Loucy (cell line): ENCODE data around the gene MAGT1.

Experiments used
- H2AFZ ChIP-seq: fragments of 200-600 bp; sonication (generic); 2 replicates; pipeline ENCODE4 v1.6.0; 2016; ENCODE audit warnings: antibody characterized with exemption, mild to moderate bottlenecking, low read length, moderate library complexity
- H3F3A ChIP-seq: fragments of 200-600 bp; 2 replicates; pipeline ENCODE4 v1.6.0; 2016; ENCODE audit warnings: antibody characterized with exemption, low read depth, mild to moderate bottlenecking
- H3K27me3 ChIP-seq: fragments of 200-600 bp; sonication (generic); 2 replicates; pipeline ENCODE4 v1.6.1; 2014; ENCODE audit warnings: low read length, mild to moderate bottlenecking; ENCODE audit not compliant: insufficient read depth, poor library complexity, severe bottlenecking
- H3K36me3 ChIP-seq: fragments of 200-600 bp; sonication (generic); 2 replicates; pipeline ENCODE4 v1.6.1; 2016; ENCODE audit warnings: low read length; ENCODE audit not compliant: insufficient read depth
- H3K4me1 ChIP-seq: fragments of 200-600 bp; sonication (generic); 2 replicates; pipeline ENCODE4 v1.5.1; 2014; ENCODE audit warnings: low read length, mild to moderate bottlenecking; ENCODE audit not compliant: insufficient read depth, poor library complexity, severe bottlenecking
- H3K4me2 ChIP-seq: fragments of 200-600 bp; sonication (generic); 2 replicates; pipeline ENCODE4 v1.6.0; 2014; ENCODE audit warnings: antibody characterized with exemption, low read length, low read depth, mild to moderate bottlenecking; ENCODE audit not compliant: poor library complexity, severe bottlenecking
- H3K4me3 ChIP-seq: fragments of 200-600 bp; sonication (generic); 2 replicates; pipeline ENCODE4 v1.5.1; 2014; ENCODE audit warnings: low read length, mild to moderate bottlenecking, mixed read lengths; ENCODE audit not compliant: poor library complexity, severe bottlenecking
- H3K79me2 ChIP-seq: fragments of 200-600 bp; sonication (generic); 2 replicates; pipeline ENCODE4 v1.6.1; 2014; ENCODE audit warnings: low read length; ENCODE audit not compliant: insufficient read depth
- H3K9ac ChIP-seq: fragments of 200-600 bp; sonication (generic); 2 replicates; pipeline ENCODE4 v1.6.0; 2014; ENCODE audit warnings: mild to moderate bottlenecking, low read depth, low read length, moderate library complexity; ENCODE audit not compliant: poor library complexity, severe bottlenecking
- H3K9me2 ChIP-seq: fragments of 200-600 bp; sonication (generic); replicated peaks from 2 replicates; pipeline ENCODE4 v1.6.1; 2016; ENCODE audit warnings: low read depth, low read length, mixed read lengths
- H3K9me3 ChIP-seq: fragments of 200-600 bp; sonication (generic); 2 replicates; pipeline ENCODE4 v1.6.1; 2014; ENCODE audit warnings: mild to moderate bottlenecking, antibody characterized with exemption, low read length, low read depth; ENCODE audit not compliant: insufficient read depth
- H4K20me1 ChIP-seq: fragments of 200-600 bp; sonication (generic); 2 replicates; pipeline ENCODE4 v1.6.0; 2014; ENCODE audit warnings: antibody characterized with exemption, low read length, mild to moderate bottlenecking; ENCODE audit not compliant: insufficient read depth, poor library complexity, severe bottlenecking
- CTCF ChIP-seq: fragments of 200-600 bp; sonication (generic); conservative IDR thresholded peaks from 2 replicates; pipeline ENCODE4 v1.5.1; 2014; ENCODE audit warnings: mild to moderate bottlenecking, antibody characterized with exemption, low read length
- EZH2phosphoT487 ChIP-seq: fragments of 200-600 bp; IDR thresholded peaks from 2 replicates; pipeline ENCODE4 v1.6.1; 2018; ENCODE audit warnings: antibody characterized with exemption, mild to moderate bottlenecking, moderate library complexity, borderline replicate concordance

MAGT1 gene

GRCh38 chrX:77795124-77795523 lies 100.1 kb downstream of the MAGT1 start:
- Histone ChIP-seq H3K79me2 (no peaks in the 10 kb centered on the region), H3K4me1 (no peaks in the 10 kb centered on the region), H3K27me3 (no peaks in the 10 kb centered on the region), H3K9ac (no peak overlapping the region), H2AFZ (no peak overlapping the region), H3K4me2 (no peak overlapping the region), H3K4me3 (no peak overlapping the region), H3F3A (no peaks in the 10 kb centered on the region), H3K9me3 (no peaks in the 10 kb centered on the region), H4K20me1 (no peaks in the 10 kb centered on the region), H3K36me3 (no peaks in the 10 kb centered on the region), H3K9me2 (no peaks in the 10 kb centered on the region)
- TF ChIP-seq CTCF (no peak), EZH2phosphoT487 (no peak)

- Histone ChIP-seq H3K36me3 (no peaks in the 10 kb centered on the region), H3F3A (no peaks in the 10 kb centered on the region), H3K79me2 (no peaks in the 10 kb centered on the region), H3K9me2 (no peaks in the 10 kb centered on the region), H4K20me1 (no peaks in the 10 kb centered on the region), H3K9me3 (no peaks in the 10 kb centered on the region), H3K4me2 (no peak overlapping the region), H3K9ac (no peak overlapping the region), H3K4me1 (no peaks in the 10 kb centered on the region), H3K27me3 (no peaks in the 10 kb centered on the region), H2AFZ (no peak overlapping the region), H3K4me3 (no peak overlapping the region)
- TF ChIP-seq CTCF (no peak), EZH2phosphoT487 (no peak)
Measured at GRCh38 chrX:77793946-77794345, 101.3 kb downstream of the MAGT1 start.

GRCh38 chrX:77788050-77788449 lies 107.2 kb downstream of the MAGT1 start:
- peaks cover 17% of the 10 kb centered on the region for H3K4me1 ChIP-seq
- H3K36me3 ChIP-seq: no peaks in the 10 kb centered on the region
- H4K20me1 ChIP-seq: peaks cover 22% of the 10 kb centered on the region
- H3K4me2 ChIP-seq: peak overlapping the region; percentile 83
- TF ChIP-seq CTCF (no peak), EZH2phosphoT487 (no peak)
- no peaks in the 10 kb centered on the region for H3K9me3 ChIP-seq
- peak overlapping the region; percentile 61; the same call in 1 of the 2 replicates for H2AFZ ChIP-seq
- H3K79me2 ChIP-seq: peaks cover 39% of the 10 kb centered on the region
- H3K4me3 ChIP-seq: peak overlapping the region; percentile 69
- H3K9me2 ChIP-seq: no peaks in the 10 kb centered on the region
- peak overlapping the region; percentile 55 for H3K9ac ChIP-seq
- no peaks in the 10 kb centered on the region for H3K27me3 ChIP-seq
- no peaks in the 10 kb centered on the region for H3F3A ChIP-seq
